H1 (cell line): ENCODE measurements around the gene RPTOR. TPM values are rescaled to one million over a fixed set of nuclear protein-coding genes. Genes with fewer than 3 reads are reported as not detected.

Experiments
- CTCF ChIA-PET: fragments of 300-600 bp; sonication (Branson Sonifier 250); formaldehyde crosslinking; loops from one replicate; lab custom pipeline; 2021; ENCODE audit not compliant: partially characterized antibody; lab: Charles Lee
- POLR2A ChIA-PET: fragments of 300-600 bp; sonication (Branson Sonifier 250); formaldehyde crosslinking; loops from one replicate; lab custom pipeline; 2021; ENCODE audit warnings: inconsistent platforms; ENCODE audit not compliant: partially characterized antibody; lab: Charles Lee
- DNase-seq, 2 experiments: peaks; one replicate each; pipeline versions ENCODE4 v3.0.0 to v3.0.0-alpha.2; 2010 to 2022; ENCODE audit warnings: low spot score in 2 of 2, low read depth in 1 of 2, mixed read lengths in 1 of 2
- FAIRE-seq: peaks from 2 replicates; lab custom pipeline; 2011; peaks lifted over from hg19 to GRCh38; lab: Jason Lieb, UNC
- H2AFZ ChIP-seq: 2 replicates; pipeline ENCODE4 v1.8.1; 2012; ENCODE audit warnings: low read length, inconsistent platforms
- H2AK5ac ChIP-seq: 2 replicates; pipeline ENCODE4 v1.6.1; 2013; ENCODE audit warnings: low read depth, low read length
- H2BK120ac ChIP-seq: replicated peaks from 2 replicates; pipeline ENCODE3; 2013; ENCODE audit warnings: low read depth, low read length, inconsistent platforms
- H2BK12ac ChIP-seq: 2 replicates; pipeline ENCODE4 v1.6.1; 2013; ENCODE audit warnings: low read depth, low read length
- H2BK15ac ChIP-seq: 2 replicates; pipeline ENCODE4 v1.6.1; 2013; ENCODE audit warnings: low read length
- H2BK20ac ChIP-seq: 2 replicates; pipeline ENCODE4 v1.6.1; 2013; ENCODE audit warnings: low read length
- H2BK5ac ChIP-seq: 2 replicates; pipeline ENCODE4 v1.6.1; 2013; ENCODE audit warnings: low read depth, low read length
- H3K14ac ChIP-seq: 2 replicates; pipeline ENCODE4 v1.6.1; 2013; ENCODE audit warnings: inconsistent platforms; ENCODE audit not compliant: insufficient read length
- H3K18ac ChIP-seq: 2 replicates; pipeline ENCODE4 v1.6.1; 2013; ENCODE audit warnings: low read length; ENCODE audit errors: extremely low read depth
- H3K23ac ChIP-seq: 2 replicates; pipeline ENCODE4 v1.6.1; 2013; ENCODE audit warnings: inconsistent platforms; ENCODE audit not compliant: insufficient read length
- H3K23me2 ChIP-seq: 2 replicates; pipeline ENCODE4 v1.6.1; 2013; ENCODE audit warnings: low read depth, low read length
- H3K27ac ChIP-seq: 2 replicates; pipeline ENCODE4 v1.6.1; 2011; ENCODE audit warnings: low read depth, low read length, inconsistent platforms
- H3K27me3 ChIP-seq, 4 experiments: replicated peaks in 1 of 4; 1 replicate in 1 of 4; 2 replicates in 3 of 4; pipeline versions ENCODE4 v1.6.1 to v1.8.1; 2011 to 2013; ENCODE audit warnings: low read length in 3 of 4, mild to moderate bottlenecking in 3 of 4, inconsistent platforms in 2 of 4, mixed read lengths in 2 of 4, moderate library complexity in 1 of 4; ENCODE audit not compliant: control insufficient read depth in 3 of 4, insufficient read depth in 3 of 4; ENCODE audit errors: extremely low read depth in 1 of 4
- H3K36me3 ChIP-seq, 4 experiments: 2 replicates each; pipeline versions ENCODE4 v1.6.1 to v1.8.1; 2011 to 2013; ENCODE audit warnings: mild to moderate bottlenecking in 4 of 4, low read length in 3 of 4, moderate library complexity in 2 of 4, control low read depth in 1 of 4, inconsistent platforms in 1 of 4; ENCODE audit not compliant: insufficient read depth in 4 of 4, control insufficient read depth in 2 of 4
- H3K4ac ChIP-seq: replicated peaks from 2 replicates; pipeline ENCODE3; 2013; ENCODE audit warnings: low read length, low read depth, mixed read lengths, inconsistent platforms; ENCODE audit not compliant: insufficient read length
- H3K4me1 ChIP-seq, 4 experiments: replicated peaks in 1 of 4; 1 replicate in 1 of 4; 2 replicates in 3 of 4; pipeline versions ENCODE4 v1.6.1 to v1.8.1; 2011 to 2013; ENCODE audit warnings: low read length in 3 of 4, inconsistent platforms in 2 of 4, mixed read lengths in 1 of 4; ENCODE audit not compliant: insufficient read depth in 4 of 4, control insufficient read depth in 3 of 4
- H3K4me2 ChIP-seq, 2 experiments: 2 replicates each; pipeline versions ENCODE4 v1.6.1 to v1.8.1; 2011 to 2013; ENCODE audit warnings: low read depth in 2 of 2, low read length in 2 of 2, control low read depth in 1 of 2, inconsistent platforms in 1 of 2, mild to moderate bottlenecking in 1 of 2; ENCODE audit not compliant: insufficient read depth in 1 of 2
- H3K4me3 ChIP-seq, 4 experiments: fragments of 200-600, 300-600 bp in 1 of 4; sonication (generic), shearing (Covaris generic), sonication (Bioruptor Twin) in 1 of 4; 2 replicates each; pipeline versions ENCODE4 v1.5.1 to v1.8.1; 2011 to 2016; ENCODE audit warnings: low read length in 4 of 4, low read depth in 3 of 4, control low read depth in 2 of 4, inconsistent platforms in 2 of 4, mild to moderate bottlenecking in 2 of 4, mixed read lengths in 1 of 4, moderate library complexity in 1 of 4; ENCODE audit not compliant: insufficient read depth in 2 of 4; ENCODE audit errors: extremely low read depth in 1 of 4
- H3K56ac ChIP-seq: replicated peaks from 2 replicates; pipeline ENCODE3; 2013; ENCODE audit warnings: low read depth, mild to moderate bottlenecking, mixed read lengths, low read length, inconsistent platforms; ENCODE audit not compliant: insufficient read length
- H3K79me1 ChIP-seq: 2 replicates; pipeline ENCODE4 v1.6.1; 2013; ENCODE audit warnings: low read depth, low read length, control low read depth
- H3K79me2 ChIP-seq, 2 experiments: 2 replicates each; pipeline versions ENCODE4 v1.6.1 to v1.8.1; 2012 to 2013; ENCODE audit warnings: low read length in 2 of 2, mild to moderate bottlenecking in 2 of 2, inconsistent platforms in 1 of 2; ENCODE audit not compliant: insufficient read depth in 2 of 2, control insufficient read depth in 1 of 2
- H3K9ac ChIP-seq, 4 experiments: replicated peaks in 1 of 4; 1 replicate in 1 of 4; 2 replicates in 3 of 4; pipeline versions ENCODE4 v1.6.1 to v1.8.1; 2011 to 2013; ENCODE audit warnings: low read depth in 3 of 4, low read length in 3 of 4, control low read depth in 2 of 4, mild to moderate bottlenecking in 2 of 4, moderate library complexity in 2 of 4, inconsistent platforms in 1 of 4; ENCODE audit errors: extremely low read depth in 1 of 4
- H3K9me3 ChIP-seq, 2 experiments: 2 replicates each; pipeline versions ENCODE4 v1.6.1 to v1.8.1; 2012 to 2013; ENCODE audit warnings: mild to moderate bottlenecking in 2 of 2, moderate library complexity in 2 of 2, control low read depth in 1 of 2, inconsistent platforms in 1 of 2, low read depth in 1 of 2, low read length in 1 of 2, mixed read lengths in 1 of 2; ENCODE audit not compliant: insufficient read depth in 2 of 2
- H4K20me1 ChIP-seq, 2 experiments: replicated peaks in 1 of 2; 2 replicates each; pipeline versions ENCODE3 to v1.8.1; 2011 to 2013; ENCODE audit warnings: inconsistent platforms in 2 of 2, low read length in 2 of 2, mild to moderate bottlenecking in 1 of 2; ENCODE audit not compliant: insufficient read depth in 2 of 2, control insufficient read depth in 1 of 2
- H4K5ac ChIP-seq: 2 replicates; pipeline ENCODE4 v1.6.1; 2013; ENCODE audit warnings: low read length, low read depth, mixed read lengths, inconsistent platforms; ENCODE audit not compliant: insufficient read length
- H4K8ac ChIP-seq: 2 replicates; pipeline ENCODE4 v1.8.0; 2013; ENCODE audit warnings: mild to moderate bottlenecking, moderate library complexity, low read length, inconsistent platforms; ENCODE audit not compliant: insufficient read depth; ENCODE audit errors: extremely low read depth
- H4K91ac ChIP-seq: replicated peaks from 2 replicates; pipeline ENCODE3; 2013; ENCODE audit warnings: low read length, mixed read lengths, inconsistent platforms; ENCODE audit not compliant: insufficient read length
- JUN ChIP-seq: IDR thresholded peaks from 2 replicates; pipeline ENCODE4 v1.6.1; 2011; ENCODE audit warnings: low read depth, mild to moderate bottlenecking, improper control_type of control experiment, low read length
- RAD21 ChIP-seq, 2 experiments: IDR thresholded peaks in 1 of 2; conservative IDR thresholded peaks in 1 of 2; 2 replicates each; pipeline ENCODE4 v1.6.1; 2011; ENCODE audit warnings: low read depth in 2 of 2, low read length in 2 of 2, improper control_type of control experiment in 1 of 2, inconsistent platforms in 1 of 2, mild to moderate bottlenecking in 1 of 2, moderate library complexity in 1 of 2
- RXRA ChIP-seq: IDR thresholded peaks from 2 replicates; pipeline ENCODE4 v1.6.1; 2011; ENCODE audit warnings: low read depth, mild to moderate bottlenecking, low read length, moderate library complexity; ENCODE audit not compliant: insufficient read depth
- WGBS, 2 experiments: shearing (Covaris generic) in 1 of 2; methylation state at CpG; one replicate each; pipeline versions ENCODE4 v1.1.6 to v1.1.7; 2013 to 2015; ENCODE audit warnings: low lambda C conversion rate in 2 of 2, mixed read lengths in 2 of 2, inconsistent platforms in 1 of 2, low coverage in 1 of 2, missing lambda C conversion rate in 1 of 2; ENCODE audit not compliant: insufficient replicate concordance in 2 of 2, insufficient coverage in 1 of 2, insufficient read length in 1 of 2; ENCODE audit errors: extremely low coverage in 1 of 2, missing lambda C conversion rate in 1 of 2; 5-methylcytosine and 5-hydroxymethylcytosine counted together
- polyA plus RNA-seq, 7 experiments: library from polyadenylated mRNA; depleted of rRNA in 3 of 7; stranded (reverse) in 5 of 7; unstranded in 2 of 7; fragments of >200 nt in 5 of 7; fragments of 200-250 nt in 2 of 7; gene quantifications; 1 replicate in 5 of 7; 2 replicates in 1 of 7; 4 replicates in 1 of 7; pipeline versions ENCODE4 v1.2.1 to v1.2.3, GENCODE V29; 2011 to 2013; ENCODE audit warnings: missing spikeins in 2 of 7, mixed read lengths in 2 of 7
- total RNA-seq: library from RNA; stranded (reverse); fragmentation: NEBNext Ultra II Directional; extraction: Animal tissue kit (Norgen Biotek cat#: 25700); gene quantifications from 2 replicates; pipeline ENCODE4 v1.2.1, GENCODE V29; 2021

Gene RPTOR
- total and polyA plus RNA-seq, 2 of the 8 experiments (the other 6 are each of a cell fraction or from before 2014, with no cell fraction given), result 6.9 to 28.7 TPM

DNA sequence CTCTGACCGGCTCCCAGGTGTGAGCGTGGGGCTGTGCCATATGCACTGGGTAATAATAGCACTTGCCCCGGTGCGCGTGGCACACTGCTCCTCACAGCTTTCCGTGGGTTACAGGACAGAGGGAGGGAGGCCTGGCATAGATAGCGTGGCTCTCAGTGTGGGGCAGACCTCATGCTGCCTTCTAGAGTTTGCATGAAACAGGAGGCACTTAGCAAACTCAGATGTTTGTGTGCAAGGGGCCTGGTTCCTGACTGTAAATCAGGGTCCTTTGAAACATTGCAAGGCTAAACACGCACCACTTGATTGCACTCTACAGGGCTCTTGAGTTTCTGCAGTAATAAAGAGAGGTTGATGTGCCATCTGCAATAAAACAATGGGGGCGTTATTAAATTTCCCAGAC is 101.7 kb downstream of the RPTOR start:
- no peak for FAIRE-seq
- Histone ChIP-seq H3K56ac (no peak overlapping the region), H3K79me2 (peaks cover 0 to 32% of the 10 kb centered on the region in 2 experiments; a peak in 3 of 4 replicates), H3K4me3 (no peak overlapping the region), H3K4me2 (no peak overlapping the region), H2BK5ac (no peak overlapping the region), H2BK12ac (no peak overlapping the region), H2BK120ac (no peak overlapping the region), H2AFZ (no peak overlapping the region), H2AK5ac (no peak overlapping the region), H3K9ac (no peak overlapping the region), H2BK15ac (no peak overlapping the region), H2BK20ac (no peak overlapping the region), H3K18ac (no peak overlapping the region), H3K23me2 (no peaks in the 10 kb centered on the region), H3K4me1 (peaks cover 3 to 10% (median 5%) of the 10 kb centered on the region in 4 experiments; a peak in 6 of 7 replicates), H3K14ac (no peak overlapping the region), H3K4ac (no peak overlapping the region), H4K5ac (no peak overlapping the region), H4K20me1 (peaks cover 5 to 18% of the 10 kb centered on the region in 2 experiments), H3K23ac (no peak overlapping the region), H3K79me1 (peaks cover 8% of the 10 kb centered on the region), H4K8ac (no peak overlapping the region), H3K36me3 (no peaks in the 10 kb centered on the region), H4K91ac (no peak overlapping the region), H3K27ac (no peak overlapping the region), H3K9me3 (no peaks in the 10 kb centered on the region), H3K27me3 (no peaks in the 10 kb centered on the region)
- TF ChIP-seq RAD21 (IDR thresholded peaks at IDR 0.05 in 1 of 2, conservative IDR thresholded peaks at IDR 0.05 in 1 of 2; ENCODE audit: low read depth in 2 of 2, low read length in 2 of 2) (0 out of 4 replicates have a peak, but pooled peaks of 1 of the 2 experiments have one; percentile 2), JUN (no peak), RXRA (no peak)
- 73% methylated on average over 9 of the region's 9 CpGs; no CpG with 5 or more reads in 1 of the 2 experiments for WGBS, 2 experiments
- ChIA-PET POLR2A (interaction anchor here (0.7 kb wide), 1 partner anchor 11 kb away, joined by 3 read pairs; no protein-coding TSS in a partner anchor), CTCF (no interaction called here)
- no peak for DNase-seq
